Mesendoderm (in vitro differentiated cells): ENCODE results near the gene RTCA. TPM values are rescaled to one million over a fixed set of nuclear protein-coding genes. Genes with fewer than 3 reads are reported as not detected.

Source experiments
- DNase-seq: peaks from one replicate; pipeline ENCODE4 v3.0.0; 2013
- H2AK5ac ChIP-seq: 2 replicates; pipeline ENCODE4 v1.6.1; 2013; ENCODE audit warnings: low read length, inconsistent platforms
- H2BK120ac ChIP-seq: 2 replicates; pipeline ENCODE4 v1.6.1; 2013; ENCODE audit warnings: low read depth, mild to moderate bottlenecking, low read length, moderate library complexity, mixed read lengths
- H2BK15ac ChIP-seq: replicated peaks from 2 replicates; pipeline ENCODE4 v1.6.1; 2013; ENCODE audit warnings: low read depth, mild to moderate bottlenecking, moderate library complexity
- H2BK5ac ChIP-seq: 2 replicates; pipeline ENCODE4 v1.6.1; 2013; ENCODE audit warnings: low read length, inconsistent platforms
- H3K18ac ChIP-seq: 2 replicates; pipeline ENCODE4 v1.6.1; 2013; ENCODE audit warnings: mild to moderate bottlenecking, low read length, mixed read lengths
- H3K23ac ChIP-seq: one replicate; pipeline ENCODE4 v1.6.1; 2013; ENCODE audit warnings: low read length
- H3K27ac ChIP-seq: 2 replicates; pipeline ENCODE4 v1.5.1; 2013; ENCODE audit warnings: low read depth, mild to moderate bottlenecking, inconsistent platforms, low read length, moderate library complexity
- H3K27me3 ChIP-seq: 2 replicates; pipeline ENCODE4 v1.6.1; 2013; ENCODE audit warnings: low read length, control low read depth, mild to moderate bottlenecking, inconsistent platforms; ENCODE audit not compliant: insufficient read depth, poor library complexity
- H3K36me3 ChIP-seq: 2 replicates; pipeline ENCODE4 v1.6.1; 2013; ENCODE audit warnings: low read length, inconsistent platforms; ENCODE audit not compliant: control insufficient read depth, insufficient read depth
- H3K4ac ChIP-seq: one replicate; pipeline ENCODE4 v1.6.1; 2013; ENCODE audit warnings: low read depth, mild to moderate bottlenecking, low read length, moderate library complexity
- H3K4me1 ChIP-seq: 2 replicates; pipeline ENCODE4 v1.6.1; 2013; ENCODE audit warnings: low read depth, low read length, inconsistent platforms; ENCODE audit not compliant: control insufficient read depth
- H3K4me2 ChIP-seq: 2 replicates; pipeline ENCODE4 v1.6.1; 2013; ENCODE audit warnings: low read length
- H3K4me3 ChIP-seq: 2 replicates; pipeline ENCODE4 v1.5.1; 2013; ENCODE audit warnings: mild to moderate bottlenecking, low read length
- H3K56ac ChIP-seq: one replicate; pipeline ENCODE4 v1.6.1; 2013; ENCODE audit warnings: low read length
- H3K79me1 ChIP-seq: 2 replicates; pipeline ENCODE4 v1.6.1; 2013; ENCODE audit warnings: low read length, inconsistent platforms
- H3K79me2 ChIP-seq: 2 replicates; pipeline ENCODE4 v1.6.1; 2013; ENCODE audit warnings: mild to moderate bottlenecking, low read length; ENCODE audit not compliant: control insufficient read depth, insufficient read depth
- H3K9ac ChIP-seq: 2 replicates; pipeline ENCODE4 v1.6.1; 2013; ENCODE audit warnings: low read length, inconsistent platforms
- H4K5ac ChIP-seq: one replicate; pipeline ENCODE4 v1.6.1; 2013; ENCODE audit warnings: low read length
- H4K8ac ChIP-seq: one replicate; pipeline ENCODE4 v1.6.1; 2013; ENCODE audit warnings: low read depth, mild to moderate bottlenecking, control low read depth, low read length, moderate library complexity
- WGBS: extraction: QIAGEN DNeasy Blood & Tissue Kit; methylation state at CpG from one replicate; pipeline ENCODE4 v1.1.7; 2013; ENCODE audit warnings: low lambda C conversion rate, missing lambda C conversion rate; ENCODE audit not compliant: insufficient coverage; ENCODE audit errors: extremely low coverage; 5-methylcytosine and 5-hydroxymethylcytosine counted together
- small RNA-seq: library from polyadenylated mRNA; stranded (forward); fragments of <200 nt; extraction: miRNeasy Mini kit (QIAGEN cat#:217004); gene quantifications from one replicate; pipeline ENCODE3, GENCODE V24; 2013; ENCODE audit not compliant: insufficient read depth

The RTCA gene

GRCh38 chr1:100342348-100342747 lies 76.3 kb downstream of the RTCA start:
- H2BK5ac ChIP-seq, result no peak overlapping the region
- H3K36me3 ChIP-seq, result no peaks in the 10 kb centered on the region
- H2AK5ac ChIP-seq, result no peak overlapping the region
- no peak overlapping the region for H3K4me3 ChIP-seq
- H3K27me3 ChIP-seq, result no peaks in the 10 kb centered on the region
- no peak overlapping the region for H4K8ac ChIP-seq
- H3K23ac ChIP-seq, result no peak overlapping the region
- no peaks in the 10 kb centered on the region for H3K79me2 ChIP-seq
- no peak overlapping the region for H3K27ac ChIP-seq
- H3K4me1 ChIP-seq, result peaks cover 5% of the 10 kb centered on the region
- H3K9ac ChIP-seq, result no peak overlapping the region
- no peaks in the 10 kb centered on the region for H3K79me1 ChIP-seq
- no peak for DNase-seq
- no peak overlapping the region for H4K5ac ChIP-seq
- no peak overlapping the region for H3K4ac ChIP-seq
- H3K4me2 ChIP-seq, result no peak overlapping the region
- no peak overlapping the region for H3K18ac ChIP-seq
- H2BK15ac ChIP-seq, result no peak overlapping the region
- H2BK120ac ChIP-seq, result no peak overlapping the region
- WGBS, result no CpG with 5 or more reads among the region's 2 CpGs
- no peak overlapping the region for H3K56ac ChIP-seq

Small RNA genes lying within 50 kb of the gene (small RNA-seq; reads per million reads assigned to genes)
- gene AL445928.1, result not detected
- gene MIR553, result not detected
